Activated CD8-positive, alpha-beta memory T cell treated with anti-CD3 and anti-CD28 coated beads, Interleukin-2, amount 50 U/mL, for 4 hours (primary cell): ENCODE measurements around the gene PITPNC1.
"Not testable (repeated sequence)": the region's sequence is repeated elsewhere in the genome, so short reads cannot be mapped to it uniquely, and the experiment has no call there.

ENCODE experiments used
- DNase-seq: peaks from one replicate; pipeline ENCODE4 v3.0.0-alpha.2; 2020

PITPNC1 gene

GRCh38 chr17:67594115-67594880 is 217.2 kb downstream of the PITPNC1 start:
- no peak for DNase-seq

- no peak for DNase-seq
These were observed 223.3 kb downstream of the PITPNC1 start for GRCh38 chr17:67600408-67600807.

- DNase-seq, result no peak
These were observed 224.8 kb downstream of the PITPNC1 start for GRCh38 chr17:67601897-67602296.

- no peak for DNase-seq
These were observed 225.4 kb downstream of the PITPNC1 start for GRCh38 chr17:67602444-67602843.

GRCh38 chr17:67602974-67603373 is 225.9 kb downstream of the PITPNC1 start:
- peak; percentile 36 for DNase-seq

- no peak for DNase-seq
These were observed 228.3 kb downstream of the PITPNC1 start for GRCh38 chr17:67605256-67605912.

- no peak for DNase-seq
These were observed 229.4 kb downstream of the PITPNC1 start for GRCh38 chr17:67606471-67606870.

GRCh38 chr17:67606896-67607604 is 230.0 kb downstream of the PITPNC1 start:
- DNase-seq, result no peak

- DNase-seq, result no peak
These were observed 233.0 kb downstream of the PITPNC1 start for GRCh38 chr17:67610061-67610460.

GRCh38 chr17:67613961-67614360 is 236.9 kb downstream of the PITPNC1 start:
- no peak for DNase-seq

GRCh38 chr17:67615011-67615561 is 238.0 kb downstream of the PITPNC1 start:
- DNase-seq, result no peak

GRCh38 chr17:67615736-67616135 is 238.7 kb downstream of the PITPNC1 start:
- no peak for DNase-seq

GRCh38 chr17:67617304-67617899 is 240.3 kb downstream of the PITPNC1 start:
- no peak for DNase-seq

- DNase-seq, result no peak
These were observed 242.5 kb downstream of the PITPNC1 start for GRCh38 chr17:67619555-67619954.

GRCh38 chr17:67620088-67620487 is 243.0 kb downstream of the PITPNC1 start:
- DNase-seq, result no peak

- no peak for DNase-seq
These were observed 243.6 kb downstream of the PITPNC1 start for GRCh38 chr17:67620636-67621035.

GRCh38 chr17:67623767-67624166 is 246.7 kb downstream of the PITPNC1 start:
- DNase-seq, result no peak

GRCh38 chr17:67624886-67625656 is 248.0 kb downstream of the PITPNC1 start:
- DNase-seq, result no peak

- no peak for DNase-seq
These were observed 248.9 kb downstream of the PITPNC1 start for GRCh38 chr17:67625971-67626370.

GRCh38 chr17:67628580-67629013 is 251.5 kb downstream of the PITPNC1 start:
- no peak for DNase-seq

GRCh38 chr17:67629971-67630320 is 252.9 kb downstream of the PITPNC1 start:
- no peak for DNase-seq

- not testable (repeated sequence) for DNase-seq
These were observed 253.8 kb downstream of the PITPNC1 start for GRCh38 chr17:67630836-67631235.
